Cardiac septum (tissue), 1 donor: ENCODE measurements around the gene ACTR6. TPM values are rescaled to one million over a fixed set of nuclear protein-coding genes. Genes with fewer than 3 reads are reported as not detected.
"Not testable (repeated sequence)": the region's sequence is repeated elsewhere in the genome, so short reads cannot be mapped to it uniquely, and the experiment has no call there.

Source experiments
- DNase-seq: peaks from one replicate; pipeline ENCODE4 v3.0.0-alpha.2; 2020; ENCODE audit warnings: low spot score
- intact Hi-C: fragments of 100-400 bp; cut with DNase I; formaldehyde crosslinking; loops from one replicate; pipeline ENCODE4 v1.14.0; 2022
- microRNA-seq: library from miRNA; unstranded; fragments of <30 nt; microRNA quantifications from one replicate; pipeline ENCODE4 v1.2.0, GENCODE V29; 2020
- total RNA-seq: library from RNA; stranded (reverse); fragmentation: NEBNext Ultra II Directional; extraction: Animal tissue kit (Norgen Biotek cat#: 25700); gene quantifications from one replicate; pipeline ENCODE4 v1.2.1, GENCODE V29; 2021
- donor health status: DM: no; HTN: no; CAD: no.

ACTR6 gene
- total RNA-seq, 1 donor from 2014 or later, result 18.6 TPM

DNA sequence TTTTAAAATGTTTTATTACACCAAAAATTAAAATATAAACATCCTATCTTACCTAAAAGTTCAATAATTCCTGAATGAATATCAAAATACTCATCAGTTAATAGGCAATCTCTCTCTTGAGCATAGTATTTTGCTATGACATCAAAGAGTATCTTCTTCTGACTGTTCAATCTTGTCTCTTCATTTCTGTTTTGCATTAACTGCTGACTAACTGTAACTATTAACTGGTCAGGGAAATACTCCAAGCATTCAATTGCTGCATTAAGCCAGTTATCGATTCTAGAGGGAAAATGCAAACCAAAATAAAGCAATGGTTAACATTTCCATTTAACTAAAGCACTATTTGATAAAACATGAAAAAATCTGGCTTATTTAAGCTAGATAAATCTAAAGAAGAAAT lies 52.8 kb downstream of the ACTR6 start:
- intact Hi-C loops, result no loop called here
- DNase-seq, result no peak

DNA sequence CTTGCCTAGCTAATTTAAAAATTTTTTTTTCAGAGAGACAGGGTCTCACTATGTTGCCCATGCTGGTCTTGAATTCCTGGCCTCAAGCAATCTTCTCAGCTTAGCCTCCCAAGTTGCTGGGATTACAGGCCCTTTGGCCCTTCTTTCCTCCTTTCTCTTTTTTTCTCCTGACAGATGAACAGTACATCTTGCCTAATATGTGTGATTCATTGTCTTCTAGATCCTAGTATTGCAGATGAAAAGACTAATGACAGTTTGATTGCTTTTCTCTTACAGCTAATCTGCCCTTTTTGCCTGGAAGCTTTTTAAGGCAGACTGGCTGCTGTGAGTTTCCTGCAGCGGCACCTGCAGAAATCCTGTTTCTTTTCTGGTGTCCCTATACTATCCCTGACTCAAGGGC lies 54.3 kb downstream of the ACTR6 start:
- intact Hi-C loops, result no loop called here
- no peak for DNase-seq

DNA sequence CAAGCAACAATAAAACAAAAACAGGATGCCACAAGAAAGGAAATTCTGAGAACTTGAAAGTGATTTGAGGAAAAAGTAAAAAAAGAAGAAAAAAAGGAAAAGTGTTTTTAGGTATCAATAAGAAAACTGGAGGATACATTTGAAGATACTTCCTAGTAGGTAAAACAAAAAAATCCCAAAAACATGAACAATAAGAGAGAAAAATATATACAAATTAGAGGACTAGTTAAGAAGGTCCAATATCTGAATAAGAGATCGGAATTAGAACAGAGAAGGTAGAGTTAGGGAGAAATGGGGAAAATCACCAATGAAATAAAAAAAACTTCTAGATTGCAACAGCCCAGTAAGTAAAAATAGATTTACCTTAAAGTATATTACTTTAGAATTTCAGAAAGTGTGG lies 57.5 kb downstream of the ACTR6 start:
- intact Hi-C loops, result no loop called here
- no peak for DNase-seq

DNA sequence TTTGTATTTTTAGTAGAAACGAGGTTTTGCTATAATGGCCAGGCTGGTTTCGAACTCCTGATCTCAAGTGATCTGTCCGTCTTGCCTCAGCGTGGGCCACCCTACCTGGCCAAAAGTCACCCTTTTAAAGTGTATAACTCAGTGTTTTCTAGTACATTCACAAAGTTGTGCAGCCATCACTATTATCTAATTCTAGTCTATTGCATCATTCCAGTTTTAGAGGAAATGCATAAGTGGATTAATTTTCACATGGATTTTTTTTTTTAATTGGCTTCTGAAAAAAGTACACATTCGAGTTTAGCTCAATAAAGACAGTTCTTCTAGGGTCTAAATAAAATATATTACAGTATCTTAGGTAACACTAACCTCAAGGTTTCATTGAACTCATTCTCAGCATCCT lies 62.5 kb downstream of the ACTR6 start:
- intact Hi-C loops, result loop anchor here (10.0 kb wide), 2 partner anchors 118 to 312 kb away; partner anchors contain the start of genes BLTP3B and GAS2L3
- DNase-seq, result no peak

DNA sequence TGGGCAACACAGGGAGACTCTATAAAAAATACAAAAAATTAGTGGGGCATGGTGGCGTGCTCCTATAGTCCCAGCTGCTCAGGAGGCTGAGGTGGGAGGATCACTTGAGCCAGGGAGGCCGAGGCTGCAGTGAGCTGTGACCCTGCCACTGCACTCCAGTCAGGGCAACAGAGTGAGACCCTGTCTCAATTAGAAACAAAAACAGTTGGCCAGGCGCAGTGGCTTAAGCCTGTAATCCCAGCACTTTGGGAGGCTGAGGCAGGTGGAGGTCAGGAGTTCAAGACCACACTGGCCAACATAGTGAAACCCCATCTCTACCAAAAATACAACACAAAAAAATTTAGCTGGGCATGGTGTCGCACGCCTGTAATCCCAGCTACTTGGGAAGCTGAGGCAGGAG lies 64.5 kb downstream of the ACTR6 start:
- intact Hi-C loops, result loop anchor here (10.0 kb wide), 2 partner anchors 120 to 310 kb away; partner anchors contain the start of genes BLTP3B and GAS2L3
- DNase-seq, result not testable (repeated sequence)

DNA sequence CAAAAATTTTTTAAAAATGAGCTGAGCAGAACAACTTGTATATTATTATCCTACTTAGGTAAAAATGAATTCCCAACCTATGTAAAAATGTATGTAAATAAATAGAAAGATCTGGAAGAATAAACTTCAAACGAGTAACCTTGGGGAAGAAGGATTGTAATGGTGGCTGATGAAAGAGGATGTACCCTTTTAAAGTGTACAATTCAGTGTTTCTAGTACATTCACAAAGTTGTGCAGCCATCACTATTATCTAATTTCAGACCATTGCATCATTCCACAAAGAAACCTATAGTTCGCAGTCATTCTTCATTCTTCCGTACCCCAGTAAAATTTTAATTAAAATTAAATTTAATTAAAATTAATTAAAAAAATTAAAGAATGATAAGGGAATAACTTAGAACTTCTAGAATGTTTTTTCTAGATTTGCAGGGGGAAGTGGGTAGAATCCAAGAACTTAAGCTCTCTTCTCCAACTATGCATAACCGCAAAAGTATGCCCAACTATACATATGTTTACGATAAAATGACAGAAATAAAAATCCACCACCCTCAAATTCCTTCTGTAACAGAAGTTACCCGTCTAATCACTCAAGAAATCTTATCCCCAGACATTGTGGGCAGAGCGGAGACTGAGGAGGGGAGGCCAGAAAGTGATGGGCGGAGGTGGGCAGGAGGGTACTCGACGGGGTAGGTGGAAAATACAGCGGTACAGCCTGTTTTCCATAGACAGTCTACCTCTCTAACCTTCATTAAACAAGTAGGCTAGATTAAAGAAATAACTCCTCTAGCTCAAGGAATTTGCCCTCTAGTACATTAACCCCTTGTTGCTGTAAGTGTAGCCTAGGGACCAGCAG lies 65.3 kb downstream of the ACTR6 start:
- intact Hi-C loops, result loop anchor here (10.0 kb wide), 2 partner anchors 121 to 309 kb away; partner anchors contain the start of genes BLTP3B and GAS2L3
- DNase-seq, result no peak

DNA sequence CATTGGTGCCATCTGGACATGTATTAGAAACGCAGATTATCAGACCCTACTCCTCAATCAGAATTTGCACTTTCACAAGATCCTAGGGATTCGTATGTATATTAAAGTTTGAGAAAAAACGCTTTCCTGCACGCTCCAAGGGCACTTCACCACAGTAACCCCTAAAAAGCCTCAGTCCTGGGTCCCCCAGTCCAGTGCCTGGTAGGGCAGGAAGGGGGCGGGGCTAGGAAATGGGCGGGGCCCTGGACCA lies 65.9 kb downstream of the ACTR6 start:
- DNase-seq, result no peak
- intact Hi-C loops, result loop anchor here (10.0 kb wide), 2 partner anchors 122 to 308 kb away; partner anchors contain the start of genes BLTP3B and GAS2L3

DNA sequence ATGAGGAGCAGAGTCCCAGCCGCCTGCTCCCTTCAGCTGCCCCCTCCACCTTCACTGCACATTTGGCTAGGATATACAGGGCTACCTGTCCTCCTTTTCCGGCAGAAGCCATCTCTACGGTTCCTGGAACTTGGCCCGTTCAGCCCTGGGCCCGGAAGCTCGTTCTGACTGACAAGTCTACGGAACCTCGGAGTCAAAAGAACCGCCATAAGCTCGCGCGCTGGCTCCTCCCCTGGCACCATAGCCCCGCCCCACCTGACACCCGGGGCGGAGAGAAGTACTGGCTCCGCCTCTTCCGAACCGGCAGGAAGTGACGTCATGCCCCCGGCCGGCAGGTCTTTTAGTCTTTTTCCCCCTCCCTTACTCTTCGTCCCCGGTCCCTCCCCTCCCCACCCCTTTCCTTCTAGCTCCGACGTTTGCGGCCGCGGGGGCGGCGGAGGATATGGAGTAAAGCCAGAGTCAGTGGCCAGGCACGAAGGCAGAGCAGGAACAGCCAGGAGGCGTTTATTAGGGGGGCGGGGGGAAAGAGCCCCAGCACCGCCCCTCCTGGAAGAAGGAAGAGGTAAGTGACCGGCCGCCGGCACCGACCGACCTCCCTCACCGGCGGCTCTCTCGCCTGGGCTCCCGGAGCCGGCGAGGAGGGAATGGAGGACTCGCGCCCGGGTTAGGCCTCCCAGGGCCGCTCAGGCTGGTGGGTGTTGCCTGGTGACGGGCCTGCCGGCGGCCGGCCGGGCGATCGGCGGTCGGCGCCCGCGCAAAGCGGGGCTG lies 66.4 kb downstream of the ACTR6 start, which contains the start of the genes DEPDC4 and SCYL2:
TSS of gene DEPDC4 (minus strand) at position 245 of the 768 bp plus-strand sequence. CDS start at position 242, 3 bp downstream.
TSS of gene SCYL2 (plus strand) at position 343 of the 768 bp plus-strand sequence. CDS start 15,794 bp downstream, outside the sequence.
- intact Hi-C loops, result loop anchor here (10.0 kb wide), 2 partner anchors 122 to 308 kb away; partner anchors contain the start of genes BLTP3B and GAS2L3
- peak; percentile 99 for DNase-seq

DNA sequence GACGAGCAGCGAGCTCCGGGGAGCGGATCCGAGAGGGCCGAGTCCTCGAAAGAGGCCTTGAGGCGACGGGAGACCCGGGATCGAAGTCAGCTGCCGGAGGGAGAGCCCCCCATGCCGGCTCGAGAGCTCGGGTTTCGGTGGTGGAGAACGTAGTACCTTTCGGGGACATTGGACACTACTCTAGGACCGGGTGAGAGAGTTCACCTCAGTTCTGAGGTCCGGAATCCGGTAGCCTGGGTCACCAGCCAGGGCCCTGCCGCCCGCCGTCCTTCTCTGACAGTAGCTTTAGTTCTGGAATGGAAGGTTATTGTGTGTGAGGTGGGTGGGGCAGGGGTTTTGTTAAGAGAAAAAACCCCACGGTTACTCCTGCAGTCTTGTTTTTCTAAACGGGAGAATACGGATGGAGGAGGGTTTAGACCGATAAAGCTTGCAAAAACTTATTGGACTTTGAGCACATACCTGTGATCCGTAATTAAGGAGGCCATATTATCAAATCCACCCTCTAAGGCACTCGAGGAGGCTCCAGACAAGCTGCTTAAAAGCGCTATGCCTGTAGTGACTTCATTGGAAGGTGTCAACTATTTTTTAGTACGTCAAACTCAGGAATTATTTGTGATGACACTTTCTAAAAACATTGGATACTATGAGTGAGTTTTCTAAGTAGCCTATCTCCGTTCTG lies 67.1 kb downstream of the ACTR6 start:
- DNase-seq, result no peak

DNA sequence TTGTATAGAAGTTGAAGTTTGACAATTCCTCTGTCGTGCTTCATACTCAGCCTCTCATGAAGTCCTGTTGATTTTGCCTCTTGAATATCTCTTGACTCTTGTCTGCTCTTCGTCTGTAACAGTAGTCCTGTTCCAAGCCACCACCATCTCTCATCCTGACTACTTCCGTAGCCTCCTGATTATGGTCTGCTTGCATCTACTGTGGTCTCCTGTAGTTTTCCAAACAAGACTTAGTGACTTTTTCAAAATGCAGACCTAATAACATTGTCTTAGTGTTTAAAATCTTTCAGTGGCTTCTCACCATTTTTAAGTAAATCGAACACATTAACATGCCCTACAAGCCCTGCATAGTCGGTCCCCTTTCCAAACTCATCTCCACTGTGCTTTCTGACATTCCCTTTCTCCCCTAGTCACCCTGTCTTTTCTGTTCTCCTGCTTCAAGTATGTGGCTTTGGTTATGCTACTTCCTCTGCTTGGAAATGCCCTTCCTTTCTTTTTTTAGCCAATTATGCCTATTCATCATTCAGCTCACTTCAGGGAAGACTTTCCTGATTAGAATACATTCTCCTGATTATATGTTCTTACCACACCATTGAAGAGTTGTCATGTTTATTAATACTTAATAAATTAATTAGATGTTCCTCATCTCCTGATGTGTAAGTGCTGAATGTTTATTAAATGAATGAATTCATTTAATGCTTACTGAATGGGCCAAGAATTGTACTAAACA lies 68.4 kb downstream of the ACTR6 start:
- DNase-seq, result no peak
- intact Hi-C loops, result loop anchor here (10.0 kb wide), 2 partner anchors 124 to 306 kb away; partner anchors contain the start of genes BLTP3B and GAS2L3

More for the DNA sequence above, 67.1 kb downstream of the ACTR6 start:
- intact Hi-C loops, result loop anchor here (10.0 kb wide), 2 partner anchors 123 to 307 kb away; partner anchors contain the start of genes BLTP3B and GAS2L3

DNA sequence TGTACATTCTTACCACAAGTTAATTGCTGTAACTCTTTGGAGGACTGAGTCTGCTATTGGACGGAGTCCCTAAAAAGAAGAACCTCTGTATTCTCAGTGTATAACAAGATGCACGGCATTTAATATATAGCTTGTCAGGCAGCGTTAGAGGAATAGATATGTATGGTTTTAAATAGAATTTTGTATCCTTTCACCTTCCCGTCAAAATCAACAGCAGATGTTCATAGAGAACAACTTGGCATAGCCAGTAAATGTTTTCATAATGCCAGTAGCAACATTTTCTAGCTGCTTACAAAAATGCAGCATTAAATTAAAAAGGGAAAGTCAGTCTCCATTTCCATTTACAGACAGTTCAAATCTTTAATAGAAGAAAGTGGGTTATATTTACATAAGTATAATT lies 73.2 kb downstream of the ACTR6 start:
- intact Hi-C loops, result no loop called here
- no peak for DNase-seq

Small RNA genes lying within 50 kb of the gene (microRNA-seq; reads per million reads assigned to microRNA genes)
- gene MIR1827, result not detected

Other genes with a start within 250 kb of the ACTR6 start
- gene ANKS1B, start 215.9 kb upstream of the ACTR6 start, total RNA-seq, result 1.9 TPM
- gene BLTP3B, start 57.9 kb upstream of the ACTR6 start, total RNA-seq, result 20.2 TPM
- 0.62 TPM for gene DEPDC4, start 66.3 kb downstream of the ACTR6 start, total RNA-seq
- gene SCYL2, start 66.4 kb downstream of the ACTR6 start, total RNA-seq, result 39.3 TPM
- gene SLC17A8, start 156.3 kb downstream of the ACTR6 start, total RNA-seq, result not detected